H1 (cell line): ENCODE results near the gene ACBD5. TPM values are rescaled to one million over a fixed set of nuclear protein-coding genes. Genes with fewer than 3 reads are reported as not detected.
"Not testable (repeated sequence)": the region's sequence is repeated elsewhere in the genome, so short reads cannot be mapped to it uniquely, and the experiment has no call there.

Experiments used
- CTCF ChIA-PET: fragments of 300-600 bp; sonication (Branson Sonifier 250); formaldehyde crosslinking; loops from one replicate; lab custom pipeline; 2021; ENCODE audit not compliant: partially characterized antibody; lab: Charles Lee
- POLR2A ChIA-PET: fragments of 300-600 bp; sonication (Branson Sonifier 250); formaldehyde crosslinking; loops from one replicate; lab custom pipeline; 2021; ENCODE audit warnings: inconsistent platforms; ENCODE audit not compliant: partially characterized antibody; lab: Charles Lee
- DNase-seq, 2 experiments: peaks; one replicate each; pipeline versions ENCODE4 v3.0.0 to v3.0.0-alpha.2; 2010 to 2022; ENCODE audit warnings: low spot score in 2 of 2, low read depth in 1 of 2, mixed read lengths in 1 of 2
- FAIRE-seq: peaks from 2 replicates; lab custom pipeline; 2011; peaks lifted over from hg19 to GRCh38; lab: Jason Lieb, UNC
- H2AFZ ChIP-seq: 2 replicates; pipeline ENCODE4 v1.8.1; 2012; ENCODE audit warnings: low read length, inconsistent platforms
- H2AK5ac ChIP-seq: 2 replicates; pipeline ENCODE4 v1.6.1; 2013; ENCODE audit warnings: low read depth, low read length
- H2BK120ac ChIP-seq: replicated peaks from 2 replicates; pipeline ENCODE3; 2013; ENCODE audit warnings: low read depth, low read length, inconsistent platforms
- H2BK12ac ChIP-seq: 2 replicates; pipeline ENCODE4 v1.6.1; 2013; ENCODE audit warnings: low read depth, low read length
- H2BK15ac ChIP-seq: 2 replicates; pipeline ENCODE4 v1.6.1; 2013; ENCODE audit warnings: low read length
- H2BK20ac ChIP-seq: 2 replicates; pipeline ENCODE4 v1.6.1; 2013; ENCODE audit warnings: low read length
- H2BK5ac ChIP-seq: 2 replicates; pipeline ENCODE4 v1.6.1; 2013; ENCODE audit warnings: low read depth, low read length
- H3K14ac ChIP-seq: 2 replicates; pipeline ENCODE4 v1.6.1; 2013; ENCODE audit warnings: inconsistent platforms; ENCODE audit not compliant: insufficient read length
- H3K18ac ChIP-seq: 2 replicates; pipeline ENCODE4 v1.6.1; 2013; ENCODE audit warnings: low read length; ENCODE audit errors: extremely low read depth
- H3K23ac ChIP-seq: 2 replicates; pipeline ENCODE4 v1.6.1; 2013; ENCODE audit warnings: inconsistent platforms; ENCODE audit not compliant: insufficient read length
- H3K23me2 ChIP-seq: 2 replicates; pipeline ENCODE4 v1.6.1; 2013; ENCODE audit warnings: low read depth, low read length
- H3K27ac ChIP-seq: 2 replicates; pipeline ENCODE4 v1.6.1; 2011; ENCODE audit warnings: low read depth, low read length, inconsistent platforms
- H3K27me3 ChIP-seq, 4 experiments: replicated peaks in 1 of 4; 1 replicate in 1 of 4; 2 replicates in 3 of 4; pipeline versions ENCODE4 v1.6.1 to v1.8.1; 2011 to 2013; ENCODE audit warnings: low read length in 3 of 4, mild to moderate bottlenecking in 3 of 4, inconsistent platforms in 2 of 4, mixed read lengths in 2 of 4, moderate library complexity in 1 of 4; ENCODE audit not compliant: control insufficient read depth in 3 of 4, insufficient read depth in 3 of 4; ENCODE audit errors: extremely low read depth in 1 of 4
- H3K36me3 ChIP-seq, 4 experiments: 2 replicates each; pipeline versions ENCODE4 v1.6.1 to v1.8.1; 2011 to 2013; ENCODE audit warnings: mild to moderate bottlenecking in 4 of 4, low read length in 3 of 4, moderate library complexity in 2 of 4, control low read depth in 1 of 4, inconsistent platforms in 1 of 4; ENCODE audit not compliant: insufficient read depth in 4 of 4, control insufficient read depth in 2 of 4
- H3K4ac ChIP-seq: replicated peaks from 2 replicates; pipeline ENCODE3; 2013; ENCODE audit warnings: low read length, low read depth, mixed read lengths, inconsistent platforms; ENCODE audit not compliant: insufficient read length
- H3K4me1 ChIP-seq, 4 experiments: replicated peaks in 1 of 4; 1 replicate in 1 of 4; 2 replicates in 3 of 4; pipeline versions ENCODE4 v1.6.1 to v1.8.1; 2011 to 2013; ENCODE audit warnings: low read length in 3 of 4, inconsistent platforms in 2 of 4, mixed read lengths in 1 of 4; ENCODE audit not compliant: insufficient read depth in 4 of 4, control insufficient read depth in 3 of 4
- H3K4me2 ChIP-seq, 2 experiments: 2 replicates each; pipeline versions ENCODE4 v1.6.1 to v1.8.1; 2011 to 2013; ENCODE audit warnings: low read depth in 2 of 2, low read length in 2 of 2, control low read depth in 1 of 2, inconsistent platforms in 1 of 2, mild to moderate bottlenecking in 1 of 2; ENCODE audit not compliant: insufficient read depth in 1 of 2
- H3K4me3 ChIP-seq, 4 experiments: fragments of 200-600, 300-600 bp in 1 of 4; sonication (generic), shearing (Covaris generic), sonication (Bioruptor Twin) in 1 of 4; 2 replicates each; pipeline versions ENCODE4 v1.5.1 to v1.8.1; 2011 to 2016; ENCODE audit warnings: low read length in 4 of 4, low read depth in 3 of 4, control low read depth in 2 of 4, inconsistent platforms in 2 of 4, mild to moderate bottlenecking in 2 of 4, mixed read lengths in 1 of 4, moderate library complexity in 1 of 4; ENCODE audit not compliant: insufficient read depth in 2 of 4; ENCODE audit errors: extremely low read depth in 1 of 4
- H3K56ac ChIP-seq: replicated peaks from 2 replicates; pipeline ENCODE3; 2013; ENCODE audit warnings: low read depth, mild to moderate bottlenecking, mixed read lengths, low read length, inconsistent platforms; ENCODE audit not compliant: insufficient read length
- H3K79me1 ChIP-seq: 2 replicates; pipeline ENCODE4 v1.6.1; 2013; ENCODE audit warnings: low read depth, low read length, control low read depth
- H3K79me2 ChIP-seq, 2 experiments: 2 replicates each; pipeline versions ENCODE4 v1.6.1 to v1.8.1; 2012 to 2013; ENCODE audit warnings: low read length in 2 of 2, mild to moderate bottlenecking in 2 of 2, inconsistent platforms in 1 of 2; ENCODE audit not compliant: insufficient read depth in 2 of 2, control insufficient read depth in 1 of 2
- H3K9ac ChIP-seq, 4 experiments: replicated peaks in 1 of 4; 1 replicate in 1 of 4; 2 replicates in 3 of 4; pipeline versions ENCODE4 v1.6.1 to v1.8.1; 2011 to 2013; ENCODE audit warnings: low read depth in 3 of 4, low read length in 3 of 4, control low read depth in 2 of 4, mild to moderate bottlenecking in 2 of 4, moderate library complexity in 2 of 4, inconsistent platforms in 1 of 4; ENCODE audit errors: extremely low read depth in 1 of 4
- H3K9me3 ChIP-seq, 2 experiments: 2 replicates each; pipeline versions ENCODE4 v1.6.1 to v1.8.1; 2012 to 2013; ENCODE audit warnings: mild to moderate bottlenecking in 2 of 2, moderate library complexity in 2 of 2, control low read depth in 1 of 2, inconsistent platforms in 1 of 2, low read depth in 1 of 2, low read length in 1 of 2, mixed read lengths in 1 of 2; ENCODE audit not compliant: insufficient read depth in 2 of 2
- H4K20me1 ChIP-seq, 2 experiments: replicated peaks in 1 of 2; 2 replicates each; pipeline versions ENCODE3 to v1.8.1; 2011 to 2013; ENCODE audit warnings: inconsistent platforms in 2 of 2, low read length in 2 of 2, mild to moderate bottlenecking in 1 of 2; ENCODE audit not compliant: insufficient read depth in 2 of 2, control insufficient read depth in 1 of 2
- H4K5ac ChIP-seq: 2 replicates; pipeline ENCODE4 v1.6.1; 2013; ENCODE audit warnings: low read length, low read depth, mixed read lengths, inconsistent platforms; ENCODE audit not compliant: insufficient read length
- H4K8ac ChIP-seq: 2 replicates; pipeline ENCODE4 v1.8.0; 2013; ENCODE audit warnings: mild to moderate bottlenecking, moderate library complexity, low read length, inconsistent platforms; ENCODE audit not compliant: insufficient read depth; ENCODE audit errors: extremely low read depth
- H4K91ac ChIP-seq: replicated peaks from 2 replicates; pipeline ENCODE3; 2013; ENCODE audit warnings: low read length, mixed read lengths, inconsistent platforms; ENCODE audit not compliant: insufficient read length
- KDM1A ChIP-seq: fragments of 200-600, 300-600 bp; sonication (generic); IDR thresholded peaks from 2 replicates; pipeline ENCODE4 v1.7.1; 2016; ENCODE audit warnings: mild to moderate bottlenecking, low read length, borderline replicate concordance
- MAFK ChIP-seq: IDR thresholded peaks from 2 replicates; pipeline ENCODE4 v1.6.1; 2012; ENCODE audit warnings: low read depth, mild to moderate bottlenecking, improper control_type of control experiment, low read length
- WGBS, 2 experiments: shearing (Covaris generic) in 1 of 2; methylation state at CpG; one replicate each; pipeline versions ENCODE4 v1.1.6 to v1.1.7; 2013 to 2015; ENCODE audit warnings: low lambda C conversion rate in 2 of 2, mixed read lengths in 2 of 2, inconsistent platforms in 1 of 2, low coverage in 1 of 2, missing lambda C conversion rate in 1 of 2; ENCODE audit not compliant: insufficient replicate concordance in 2 of 2, insufficient coverage in 1 of 2, insufficient read length in 1 of 2; ENCODE audit errors: extremely low coverage in 1 of 2, missing lambda C conversion rate in 1 of 2; 5-methylcytosine and 5-hydroxymethylcytosine counted together
- polyA plus RNA-seq, 7 experiments: library from polyadenylated mRNA; depleted of rRNA in 3 of 7; stranded (reverse) in 5 of 7; unstranded in 2 of 7; fragments of >200 nt in 5 of 7; fragments of 200-250 nt in 2 of 7; gene quantifications; 1 replicate in 5 of 7; 2 replicates in 1 of 7; 4 replicates in 1 of 7; pipeline versions ENCODE4 v1.2.1 to v1.2.3, GENCODE V29; 2011 to 2013; ENCODE audit warnings: missing spikeins in 2 of 7, mixed read lengths in 2 of 7
- total RNA-seq: library from RNA; stranded (reverse); fragmentation: NEBNext Ultra II Directional; extraction: Animal tissue kit (Norgen Biotek cat#: 25700); gene quantifications from 2 replicates; pipeline ENCODE4 v1.2.1, GENCODE V29; 2021

Gene ACBD5
- total and polyA plus RNA-seq, 2 of the 8 experiments (the other 6 are each of a cell fraction or from before 2014, with no cell fraction given): 4.6 to 15.9 TPM

DNA sequence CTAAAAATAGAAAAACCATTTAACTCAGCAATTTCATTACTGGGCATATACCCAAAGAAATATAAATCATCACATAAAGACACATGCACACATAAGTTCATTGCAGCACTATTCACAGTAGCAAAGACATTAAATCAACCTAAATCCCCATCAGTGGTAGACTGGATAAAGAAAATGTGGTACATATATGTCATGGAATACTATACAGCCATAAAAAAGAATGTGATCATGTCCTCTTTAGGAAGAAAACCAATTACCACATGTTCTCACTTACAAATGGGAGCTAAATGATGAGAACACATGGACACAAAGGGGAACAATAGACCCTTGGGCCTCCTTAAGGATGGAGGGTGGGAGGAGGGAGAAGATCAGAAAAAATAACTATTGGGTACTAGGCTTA is 36.0 kb upstream of the ACBD5 start:
- no peak overlapping the region for H2BK120ac ChIP-seq
- no peaks in the 10 kb centered on the region for H3K9me3 ChIP-seq
- no peak overlapping the region for H3K56ac ChIP-seq
- ChIA-PET CTCF (interaction anchor here (1.0 kb wide), 1 partner anchor 8 kb away, joined by 3 read pairs; no protein-coding TSS in a partner anchor), POLR2A (no interaction called here)
- H3K27me3 ChIP-seq: no peaks in the 10 kb centered on the region
- H3K23ac ChIP-seq: no peak overlapping the region
- H3K27ac ChIP-seq: no peak overlapping the region
- no peaks in the 10 kb centered on the region for H3K36me3 ChIP-seq
- FAIRE-seq: no peak
- H2AFZ ChIP-seq: no peak overlapping the region
- H3K4me3 ChIP-seq: no peak overlapping the region
- H4K8ac ChIP-seq: no peak overlapping the region
- no peak overlapping the region for H3K4me2 ChIP-seq
- H2BK15ac ChIP-seq: no peak overlapping the region
- no peaks in the 10 kb centered on the region for H3K79me1 ChIP-seq
- H3K23me2 ChIP-seq: no peaks in the 10 kb centered on the region
- H2BK5ac ChIP-seq: no peak overlapping the region
- H3K4ac ChIP-seq: no peak overlapping the region
- no peak overlapping the region for H4K91ac ChIP-seq
- no peak overlapping the region for H2AK5ac ChIP-seq
- H4K20me1 ChIP-seq: no peaks in the 10 kb centered on the region
- TF ChIP-seq KDM1A (peak; percentile 79), MAFK (no peak)
- H2BK12ac ChIP-seq: no peak overlapping the region
- no peak overlapping the region for H2BK20ac ChIP-seq
- no peak overlapping the region for H3K14ac ChIP-seq
- no peak overlapping the region for H4K5ac ChIP-seq
- no peaks in the 10 kb centered on the region for H3K4me1 ChIP-seq
- H3K9ac ChIP-seq: no peak overlapping the region
- DNase-seq: no peak
- H3K79me2 ChIP-seq: no peaks in the 10 kb centered on the region
- H3K18ac ChIP-seq: no peak overlapping the region

DNA sequence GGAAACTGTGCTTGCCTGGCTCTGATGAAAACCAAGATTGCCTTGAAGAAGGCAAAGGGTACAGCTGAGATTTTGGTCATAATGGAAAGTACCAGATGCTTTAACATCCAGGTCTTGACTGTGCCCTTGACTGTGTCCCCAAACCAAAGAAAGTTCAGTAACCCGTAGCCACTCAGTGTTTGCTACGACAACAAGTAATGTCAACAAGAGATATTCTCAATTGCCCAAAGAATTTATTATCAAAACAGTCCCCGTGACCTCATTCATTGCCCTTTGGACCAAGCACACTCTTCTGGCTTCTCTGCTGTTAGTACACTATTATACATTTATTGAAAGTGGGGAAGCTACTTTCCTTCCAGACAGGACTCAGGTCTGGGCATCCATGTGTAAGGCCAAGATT is 25.4 kb upstream of the ACBD5 start:
- H4K20me1 ChIP-seq, H3K36me3 ChIP-seq, H3K79me1 ChIP-seq, H3K4me2 ChIP-seq, H3K23me2 ChIP-seq, H3K9ac ChIP-seq, H2BK15ac ChIP-seq, H3K18ac ChIP-seq, H3K23ac ChIP-seq, H3K4ac ChIP-seq, H3K4me1 ChIP-seq, H2BK12ac ChIP-seq, H2BK120ac ChIP-seq, H3K27ac ChIP-seq, H2BK5ac ChIP-seq, H3K4me3 ChIP-seq, DNase-seq, H2BK20ac ChIP-seq, H4K91ac ChIP-seq, H3K56ac ChIP-seq, H3K14ac ChIP-seq, H4K8ac ChIP-seq, H4K5ac ChIP-seq, H3K9me3 ChIP-seq, H3K27me3 ChIP-seq, H3K79me2 ChIP-seq, H2AK5ac ChIP-seq: not testable (repeated sequence)
- CTCF ChIA-PET: interaction anchor here (1.3 to 1.6 kb wide), 2 partner anchors 16 to 20 kb away, joined by 3 read pairs; no protein-coding TSS in a partner anchor
- 0 out of 2 replicates have a peak overlapping the region, but pooled peaks have one; percentile 62 for H2AFZ ChIP-seq
- FAIRE-seq: peak; percentile 48
- POLR2A ChIA-PET: interaction anchor here (1.7 kb wide), 1 partner anchor 9 kb away, joined by 3 read pairs; no protein-coding TSS in a partner anchor
- WGBS, 2 experiments: 92% methylated on average over 3 of the region's 3 CpGs; no CpG with 5 or more reads in 1 of the 2 experiments
